K562 (cell line): ENCODE measurements around the gene NKIRAS2. TPM values are rescaled to one million over a fixed set of nuclear protein-coding genes. Genes with fewer than 3 reads are reported as not detected.
A peak's percentile ranks its signal among the peaks of the same experiment; 100 is the strongest.

Experiments used
- ATAC-seq: fragments of 200-7000 bp; cut with Tn5 transposase; 3 replicates; pipeline ENCODE4 v1.9.1; 2020; ENCODE audit warnings: moderate library complexity
- BruUV-seq: library from RNA; stranded (reverse); fragments of 400-500 nt; replicated peaks from 2 replicates; lab custom pipeline; 2021; lab: Mats Ljungman, UMichigan
- CTCF ChIA-PET: fragments of 300-600 bp; formaldehyde crosslinking; extraction: SDS; loops from one replicate; lab custom pipeline; 2021; ENCODE audit warnings: low intra/inter-chr PET ratio; lab: Yijun Ruan, JAX
- POLR2A ChIA-PET: fragments of 300-600, 350-650 bp; sonication (Branson Sonifier 250); formaldehyde crosslinking; extraction: SDS; loops from one replicate; lab custom pipeline; 2021; ENCODE audit warnings: antibody characterized with exemption, inconsistent platforms; lab: Yijun Ruan, JAX
- DNase-seq, 4 experiments: peaks; one replicate each; pipeline versions ENCODE4 v3.0.0 to v3.0.0-alpha.2; 2011 to 2018; ENCODE audit warnings: low spot score in 3 of 4, mixed read lengths in 3 of 4; ENCODE audit errors: extremely low read depth in 1 of 4
- FAIRE-seq: peaks from 2 replicates; lab custom pipeline; 2011; peaks lifted over from hg19 to GRCh38; lab: Jason Lieb, UNC
- H2AFZ ChIP-seq: 2 replicates; pipeline ENCODE4 v1.6.0; 2011; ENCODE audit warnings: low read depth, low read length, control low read depth, inconsistent platforms
- H3K27ac ChIP-seq: fragments of 200-600 bp; 3 replicates; pipeline ENCODE4 v1.8.0; 2011; ENCODE audit warnings: low read depth, mild to moderate bottlenecking, control low read depth, inconsistent platforms, low read length, moderate library complexity, mixed read lengths; ENCODE audit errors: extremely low read depth
- H3K27me3 ChIP-seq, 2 experiments: fragments of 300-600 bp in 1 of 2; 2 replicates in 1 of 2; 3 replicates in 1 of 2; pipeline versions ENCODE4 v1.6.0 to v1.8.0; 2011; ENCODE audit warnings: inconsistent platforms in 2 of 2, low read length in 2 of 2, mild to moderate bottlenecking in 1 of 2, mixed read lengths in 1 of 2, moderate library complexity in 1 of 2; ENCODE audit not compliant: control insufficient read depth in 2 of 2, insufficient read depth in 2 of 2
- H3K36me3 ChIP-seq: fragments of 300-600 bp; 3 replicates; pipeline ENCODE4 v1.8.0; 2011; ENCODE audit warnings: mild to moderate bottlenecking, low read length, inconsistent platforms; ENCODE audit not compliant: control insufficient read depth, insufficient read depth
- H3K4me1 ChIP-seq, 2 experiments: fragments of 200-600 bp in 1 of 2; replicated peaks in 1 of 2; 2 replicates in 1 of 2; 3 replicates in 1 of 2; pipeline versions ENCODE4 v1.5.1 to v1.8.0; 2011; ENCODE audit warnings: inconsistent platforms in 2 of 2, low read length in 2 of 2, mild to moderate bottlenecking in 1 of 2, mixed read lengths in 1 of 2, moderate library complexity in 1 of 2; ENCODE audit not compliant: control insufficient read depth in 2 of 2, insufficient read depth in 2 of 2
- H3K4me2 ChIP-seq: 2 replicates; pipeline ENCODE4 v1.6.1; 2011; ENCODE audit warnings: low read length, control low read depth, inconsistent platforms, mixed read lengths; ENCODE audit not compliant: insufficient read depth
- H3K4me3 ChIP-seq: fragments of 200-600 bp; sonication (generic), shearing (Covaris generic); 2 replicates; pipeline ENCODE4 v1.5.1; 2016; ENCODE audit warnings: control low read depth, inconsistent platforms
- H3K79me2 ChIP-seq: fragments of 200-600 bp; 3 replicates; pipeline ENCODE4 v1.8.0; 2011; ENCODE audit warnings: low read length, inconsistent platforms; ENCODE audit not compliant: control insufficient read depth, insufficient read depth
- H3K9ac ChIP-seq, 2 experiments: 2 replicates each; pipeline versions ENCODE4 v1.6.0 to v1.6.1; 2011; ENCODE audit warnings: low read depth in 2 of 2, low read length in 2 of 2, control low read depth in 1 of 2, inconsistent platforms in 1 of 2, mild to moderate bottlenecking in 1 of 2, mixed read lengths in 1 of 2; ENCODE audit not compliant: insufficient read depth in 1 of 2
- H3K9me1 ChIP-seq: one replicate; pipeline ENCODE4 v1.6.0; 2011; ENCODE audit warnings: inconsistent platforms, mild to moderate bottlenecking, low read length, moderate library complexity; ENCODE audit not compliant: control insufficient read depth, insufficient read depth
- H3K9me3 ChIP-seq: replicated peaks from 2 replicates; pipeline ENCODE4 v1.5.1; 2011; ENCODE audit warnings: low read depth, low read length, inconsistent platforms; ENCODE audit not compliant: control insufficient read depth, insufficient read depth
- H4K20me1 ChIP-seq: replicated peaks from 2 replicates; pipeline ENCODE4 v1.6.1; 2011; ENCODE audit warnings: low read length, inconsistent platforms, mixed read lengths; ENCODE audit not compliant: control insufficient read depth, insufficient read depth
- GTF2F1 ChIP-seq: IDR thresholded peaks from 2 replicates; pipeline ENCODE4 v1.6.1; 2011; ENCODE audit warnings: low read depth, low read length, improper control_type of control experiment
- NR4A1 ChIP-seq, 2 experiments: fragments of 250-450 bp in 1 of 2; fragments of 450-650 bp in 1 of 2; sonication (Bioruptor Pico) in 1 of 2; IDR thresholded peaks; 2 replicates each; pipeline versions ENCODE4 v1.4.0 to v1.6.1; 2016 to 2020; ENCODE audit warnings: mild to moderate bottlenecking in 2 of 2, missing compliant biosample characterization in 1 of 2, missing genetic modification characterization in 1 of 2, moderate library complexity in 1 of 2
- POLR2B ChIP-seq: fragments of 450-650 bp; IDR thresholded peaks from 2 replicates; pipeline ENCODE4 v1.6.1; 2018; ENCODE audit warnings: low read depth; ENCODE audit not compliant: partially characterized antibody
- PTRF ChIP-seq: fragments of 450-650 bp; IDR thresholded peaks from 2 replicates; pipeline ENCODE4 v1.6.1; 2016; ENCODE audit warnings: mild to moderate bottlenecking, missing genetic modification characterization, missing compliant biosample characterization
- SMARCC2 ChIP-seq: fragments of 450-650 bp; IDR thresholded peaks from 2 replicates; pipeline ENCODE4 v1.6.1; 2017; ENCODE audit warnings: antibody characterized with exemption, moderate library complexity, mild to moderate bottlenecking, low read depth
- SRSF1 ChIP-seq: fragments of 200-400 bp; formaldehyde crosslinking; IDR thresholded peaks from 2 replicates; pipeline ENCODE4 v1.6.1; 2017; ENCODE audit warnings: mild to moderate bottlenecking, low read depth, low read length, moderate library complexity
- THRB ChIP-seq: fragments of 450-650 bp; formaldehyde crosslinking; conservative IDR thresholded peaks from 2 replicates; pipeline ENCODE4 v1.4.0; 2022; ENCODE audit warnings: mild to moderate bottlenecking, missing genetic modification characterization
- WGBS: fragments of 100-300 bp; shearing (Covaris generic); methylation state at CpG from one replicate; pipeline ENCODE4 v1.1.6; 2016; ENCODE audit warnings: low coverage, mixed read lengths; ENCODE audit not compliant: insufficient coverage; ENCODE audit errors: missing lambda C conversion rate; 5-methylcytosine and 5-hydroxymethylcytosine counted together
- in situ Hi-C: fragments of 300-500 bp; cut with MboI; formaldehyde crosslinking; loops from 4 replicates; pipeline ENCODE4 v1.15.0; 2018; ENCODE audit warnings: inconsistent platforms, mixed read lengths
- intact Hi-C: fragments of 100-400 bp; cut with micrococcal nuclease; formaldehyde crosslinking; loops from 2 replicates; pipeline ENCODE4 v1.14.2; 2022
- polyA plus RNA-seq, 8 experiments: library from polyadenylated mRNA; depleted of rRNA in 4 of 8; stranded (reverse) in 5 of 8; unstranded in 3 of 8; fragments of >200 nt; fragmentation: Nextera tagmentation in 2 of 8; fragmentation: Illumina TruSeq in 1 of 8; extraction: Ambion mirVana in 2 of 8; extraction: Trizol in 1 of 8; gene quantifications; 2 replicates each; pipeline versions ENCODE4 v1.2.1 to v1.2.3, GENCODE V29; 2011 to 2014; ENCODE audit warnings: inconsistent platforms in 1 of 8, missing spikeins in 1 of 8
- total RNA-seq, 7 experiments: library from RNA; depleted of rRNA in 6 of 7; stranded (reverse); fragments of >200 nt in 6 of 7; fragmentation: Illumina TruSeq in 2 of 7; extraction: Trizol in 2 of 7; gene quantifications; 2 replicates each; pipeline versions ENCODE4 v1.2.1 to v1.2.3, GENCODE V29; 2011 to 2021; ENCODE audit warnings: low replicate concordance in 1 of 7

The NKIRAS2 gene
- total and polyA plus RNA-seq, 9 of the 15 experiments (the other 6 are each of a cell fraction or from before 2014, with no cell fraction given), result 10.1 to 65.5 (median 29.8) TPM

- TF ChIP-seq GTF2F1 (no peak), SRSF1 (no peak), NR4A1 (CRISPR knock-in tag; IDR thresholded peaks at IDR 0.05) (no peak), NR4A1 (tag; IDR thresholded peaks at IDR 0.05) (no peak), PTRF (no peak), POLR2B (peak; percentile 27), SMARCC2 (no peak)
Observed at GRCh38 chr17:41973408-41973811, 46.5 kb upstream of the NKIRAS2 start (continued).

- Histone ChIP-seq H3K9ac (no peak overlapping the region), H3K4me3 (no peak overlapping the region), H3K9me1 (no peaks in the 10 kb centered on the region), H3K36me3 (peaks cover 83% of the 10 kb centered on the region), H3K27me3 (no peaks in the 10 kb centered on the region), H3K4me2 (no peak overlapping the region), H2AFZ (no peak overlapping the region), H3K27ac (no peak overlapping the region), H4K20me1 (no peaks in the 10 kb centered on the region; the same call in 1 of the 2 replicates), H3K4me1 (peaks cover 0 to 9% of the 10 kb centered on the region in 2 experiments; a peak in 1 of 5 replicates), H3K9me3 (no peaks in the 10 kb centered on the region), H3K79me2 (no peaks in the 10 kb centered on the region; the same call in 2 of the 3 replicates)
- FAIRE-seq (no peak), ATAC-seq (no peak), DNase-seq (no peak)
- no peak for TF ChIP-seq THRB (CRISPR knock-in tag)
- CTCF ChIA-PET, result no interaction called here
- intact Hi-C loops (no loop called here), in situ Hi-C loops (no loop called here)
- WGBS, result 96% methylated on average over 6 of the region's 6 CpGs
- BruUV-seq, result no TSS peak
- POLR2A ChIA-PET, result interaction anchor here (0.6 to 4.5 kb wide), 5 partner anchors 9 to 104 kb away, joined by 3 to 28 read pairs (median 4); partner anchors contain the start of gene CNP
Observed at GRCh38 chr17:41974031-41974430, 45.9 kb upstream of the NKIRAS2 start.
